Heart left ventricle (tissue), 16 donors: ENCODE measurements around the gene DPH2. TPM values are rescaled to one million over a fixed set of nuclear protein-coding genes. Genes with fewer than 3 reads are reported as not detected.

Source experiments
- ATAC-seq, 4 donors: fragments of 200-7000 bp; cut with Tn5 transposase; one replicate each; pipeline ENCODE4 v1.9.1; 2020 to 2022; ENCODE audit warnings: moderate library complexity in 4 of 4, mild to moderate bottlenecking in 3 of 4, moderate number of reproducible peaks in 1 of 4
- DNase-seq, 5 donors: peaks; one replicate each; pipeline ENCODE4 v3.0.0-alpha.2; 2020
- H3K27ac ChIP-seq, 12 donors: fragments of 200-600 bp; sonication (generic) in 4 of 12; one replicate each; pipeline versions ENCODE4 v1.5.0 to v1.8.0; 2016 to 2022; ENCODE audit warnings: mild to moderate bottlenecking in 2 of 12
- H3K27me3 ChIP-seq, 9 donors: fragments of 200-600 bp; sonication (generic) in 2 of 9; one replicate each; pipeline versions ENCODE4 v1.5.1 to v1.8.0; 2016 to 2022; ENCODE audit warnings: mild to moderate bottlenecking in 3 of 9
- H3K36me3 ChIP-seq, 9 donors: fragments of 200-600 bp; sonication (generic) in 2 of 9; one replicate each; pipeline versions ENCODE4 v1.5.0 to v1.8.0; 2018 to 2022; ENCODE audit warnings: mild to moderate bottlenecking in 2 of 9
- H3K4me1 ChIP-seq, 12 donors: fragments of 200-600 bp; sonication (generic) in 4 of 12; one replicate each; pipeline versions ENCODE4 v1.5.0 to v1.8.0; 2016 to 2022; ENCODE audit warnings: mild to moderate bottlenecking in 3 of 12
- H3K4me3 ChIP-seq, 12 donors: fragments of 200-600 bp; sonication (generic) in 4 of 12; one replicate each; pipeline versions ENCODE4 v1.5.0 to v1.8.0; 2017 to 2022; ENCODE audit warnings: mild to moderate bottlenecking in 9 of 12, moderate library complexity in 4 of 12
- H3K9me3 ChIP-seq, 12 donors: fragments of 200-600 bp; sonication (generic) in 4 of 12; one replicate each; pipeline versions ENCODE4 v1.5.0 to v1.8.0; 2016 to 2022; ENCODE audit warnings: mild to moderate bottlenecking in 1 of 12
- CTCF ChIP-seq, 12 donors: fragments of 200-600 bp; sonication (generic) in 4 of 12; IDR thresholded peaks; one replicate each; pipeline versions ENCODE4 v1.5.0 to v1.8.0; 2018 to 2022; ENCODE audit warnings: antibody characterized with exemption in 12 of 12, mild to moderate bottlenecking in 5 of 12
- POLR2A ChIP-seq, 2 donors: fragments of 450-650 bp; IDR thresholded peaks; one replicate each; pipeline ENCODE4 v1.6.1; 2017; ENCODE audit warnings: antibody characterized with exemption in 2 of 2, mild to moderate bottlenecking in 2 of 2, moderate library complexity in 2 of 2
- WGBS, 4 donors: extraction: QIAGEN DNeasy Blood & Tissue Kit in 2 of 4; methylation state at CpG; one replicate each; pipeline versions ENCODE4 v1.1.5 to v1.1.7; 2013 to 2018; 5-methylcytosine and 5-hydroxymethylcytosine counted together
- intact Hi-C, 10 donors: fragments of 100-400 bp; cut with DNase I; formaldehyde crosslinking; loops; one replicate each; pipeline versions ENCODE4 v1.11.1 to v1.14.2; 2022
- polyA plus RNA-seq, 2 donors: library from polyadenylated mRNA; stranded (reverse); fragments of 200-250 nt; gene quantifications; one replicate each; pipeline ENCODE4 v1.2.3, GENCODE V29; 2013
- total RNA-seq, 9 donors: library from RNA; depleted of rRNA in 2 of 9; stranded (reverse); fragments of >200 nt in 2 of 9; fragmentation: NEBNext Ultra II Directional in 3 of 9; extraction: Animal tissue kit (Norgen Biotek cat#: 25700) in 3 of 9; gene quantifications; one replicate each; pipeline versions ENCODE4 v1.1.0 to v1.2.4, GENCODE V29; 2016 to 2023
- donor health status: ischemic (EF 13 %, LVEDD 7.1; RV severe dilation, severe dysfunction).
- donor health status: healthy with polysubstance abuse.
- donor health status: DM: no; HTN: yes; CAD: no.
- donor health status: DM: no; HTN: no; CAD: no.
- donor health status: ischemic (EF 25% LVEDD 6.9; RV normal size, moderate dysfunction).
- donor health status: ischemic (EF 25% LVEDD 5.7; RV mildly dilated, moderate dysfunction).
- donor health status: healthy.
- donor health status: DM: yes; HTN: yes; CAD: no.
- donor health status: ischemic (EF 35%, LVEDD 5.7; RV mildly dilated, moderate dysfunction).
- donor health status: nonischemic (EF 11% LVEDD 7.7; RV severe dilation, severe dysfunction).
- donor health status: DM: yes; HTN: yes; CAD: no.
- donor health status: PGD.
- donor health status: ischemic (EF 29% LVEDD 5.4; RV normal size, mild dysfunction).
- donor health status: nonischemic (EF 23%, LVEDD 6.1; RV moderate dilation, normal function).

Gene DPH2
- total and polyA plus RNA-seq, 11 donors, result 8.0 to 65.6 (median 14.7) TPM

- intact Hi-C loops, result no loop called here
- Histone ChIP-seq H3K36me3 (peaks cover 0 to 94% (median 85%) of the 10 kb centered on the region in 9 donors), H3K4me1 (peaks cover 0 to 14% (median 0%) of the 10 kb centered on the region in 12 donors), H3K9me3 (no peaks in the 10 kb centered on the region), H3K27ac (no peak overlapping the region), H3K27me3 (no peaks in the 10 kb centered on the region), H3K4me3 (no peak overlapping the region)
- 53 to 71% (median 70%) methylated on average over 2 to 3 of the region's 3 CpGs for WGBS, 4 donors
- ATAC-seq, result no peak
- DNase-seq, result no peak
- no peak for TF ChIP-seq POLR2A (IDR thresholded peaks at IDR 0.05)
- no peak for TF ChIP-seq CTCF (IDR thresholded peaks at IDR 0.05)
These were observed 8.1 kb upstream of the DPH2 start for GRCh38 chr1:43961692-43962091.

GRCh38 chr1:43962324-43962723 lies 7.5 kb upstream of the DPH2 start:
- intact Hi-C loops, result no loop called here
- TF ChIP-seq POLR2A (IDR thresholded peaks at IDR 0.05) (no peak), CTCF (IDR thresholded peaks at IDR 0.05) (no peak)
- ATAC-seq (no peak), DNase-seq (no peak)
- H3K27ac ChIP-seq, result no peak overlapping the region
- H3K4me1 ChIP-seq, result peaks cover 0 to 14% (median 0%) of the 10 kb centered on the region in 12 donors
- H3K36me3 ChIP-seq, result peaks cover 0 to 94% (median 83%) of the 10 kb centered on the region in 9 donors
- 66 to 82% (median 76%) methylated on average over 2 of the region's 2 CpGs for WGBS, 4 donors
- no peaks in the 10 kb centered on the region for H3K27me3 ChIP-seq
- no peak overlapping the region for H3K4me3 ChIP-seq
- H3K9me3 ChIP-seq, result no peaks in the 10 kb centered on the region

- no peak overlapping the region for H3K4me3 ChIP-seq
- TF ChIP-seq POLR2A (IDR thresholded peaks at IDR 0.05) (no peak), CTCF (IDR thresholded peaks at IDR 0.05) (no peak)
- DNase-seq, result no peak
- no peak for ATAC-seq
- peaks cover 0 to 14% (median 0%) of the 10 kb centered on the region in 12 donors for H3K4me1 ChIP-seq
- H3K36me3 ChIP-seq, result peaks cover 0 to 93% (median 76%) of the 10 kb centered on the region in 9 donors
- no peak overlapping the region for H3K27ac ChIP-seq
- intact Hi-C loops, result no loop called here
- H3K9me3 ChIP-seq, result no peaks in the 10 kb centered on the region
- H3K27me3 ChIP-seq, result no peaks in the 10 kb centered on the region
- WGBS, 4 donors, result 90 to 100% (median 94%) methylated on average over 3 of the region's 3 CpGs
These were observed 6.8 kb upstream of the DPH2 start for GRCh38 chr1:43963006-43963405.

- H3K4me1 ChIP-seq, result peaks cover 0 to 14% (median 0%) of the 10 kb centered on the region in 12 donors
- H3K9me3 ChIP-seq, result no peaks in the 10 kb centered on the region
- no peak for DNase-seq
- H3K36me3 ChIP-seq, result peaks cover 0 to 85% (median 68%) of the 10 kb centered on the region in 9 donors
- no peaks in the 10 kb centered on the region for H3K27me3 ChIP-seq
- intact Hi-C loops, result no loop called here
- H3K4me3 ChIP-seq, result no peak overlapping the region
- no peak for ATAC-seq
- no peak overlapping the region for H3K27ac ChIP-seq
- TF ChIP-seq POLR2A (IDR thresholded peaks at IDR 0.05), result no peak
- TF ChIP-seq CTCF (IDR thresholded peaks at IDR 0.05), result no peak
- WGBS, 4 donors, result 74 to 89% (median 85%) methylated on average over 5 of the region's 5 CpGs
These were observed 5.9 kb upstream of the DPH2 start for GRCh38 chr1:43963890-43964289.
